ENCODE data around the gene HSD11B1. TPM values are rescaled to one million over a fixed set of nuclear protein-coding genes. Genes with fewer than 3 reads are reported as not detected.

Gene HSD11B1
- total and polyA plus RNA-seq, 5 donors from 2014 or later = 0.38 to 0.74 (median 0.63) TPM

DNA sequence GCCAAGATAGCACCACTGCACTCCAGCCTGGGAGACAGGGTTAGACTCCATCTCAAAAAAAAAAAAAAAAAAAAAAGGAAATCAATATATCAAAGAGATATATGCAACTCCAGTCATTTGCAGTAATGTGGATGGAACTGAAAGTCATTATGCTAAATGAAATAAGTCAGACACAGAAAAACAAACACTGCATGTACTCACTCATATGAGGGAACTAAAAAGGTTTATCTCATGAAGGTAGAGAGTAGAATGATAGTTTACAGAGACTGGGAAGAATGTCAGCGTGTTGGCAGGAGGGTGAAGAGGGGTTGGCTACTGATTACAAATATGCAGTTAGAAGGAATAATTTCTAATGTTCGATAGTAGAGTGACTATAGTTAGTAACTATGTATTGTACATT is 13.2 kb downstream of the HSD11B1 start:
- ATAC-seq (ENCODE audit: low read depth in 2 of 2) (no peak), DNase-seq (no peak)
- Histone ChIP-seq H3K9me3 (ENCODE audit: control insufficient read depth in 2 of 2, low read length in 2 of 2) (no peaks in the 10 kb centered on the region), H3K27me3 (ENCODE audit: control insufficient read depth, insufficient read depth, low read length) (no peaks in the 10 kb centered on the region), H3K4me3 (ENCODE audit: low read depth, low read length) (no peak overlapping the region), H3K36me3 (ENCODE audit: control insufficient read depth, insufficient read depth, low read length) (no peaks in the 10 kb centered on the region), H3K4me1 (ENCODE audit: control insufficient read depth, insufficient read depth, low read length, poor library complexity, severe bottlenecking) (no peaks in the 10 kb centered on the region), H3K27ac (ENCODE audit: insufficient read depth, low read length, poor library complexity, severe bottlenecking) (no peak overlapping the region)
- H3K27me3 Mint-ChIP-seq = no peaks in the 10 kb centered on the region
- peaks cover 7 to 19% (median 10%) of the 10 kb centered on the region in 4 donors for H3K4me1 Mint-ChIP-seq
- peaks cover 0 to 4% (median 0%) of the 10 kb centered on the region in 7 donors for H3K9me3 Mint-ChIP-seq
- no peak overlapping the region for H3K4me3 Mint-ChIP-seq
- H3K27ac Mint-ChIP-seq = no peak overlapping the region
- no peaks in the 10 kb centered on the region for H3K36me3 Mint-ChIP-seq

DNA sequence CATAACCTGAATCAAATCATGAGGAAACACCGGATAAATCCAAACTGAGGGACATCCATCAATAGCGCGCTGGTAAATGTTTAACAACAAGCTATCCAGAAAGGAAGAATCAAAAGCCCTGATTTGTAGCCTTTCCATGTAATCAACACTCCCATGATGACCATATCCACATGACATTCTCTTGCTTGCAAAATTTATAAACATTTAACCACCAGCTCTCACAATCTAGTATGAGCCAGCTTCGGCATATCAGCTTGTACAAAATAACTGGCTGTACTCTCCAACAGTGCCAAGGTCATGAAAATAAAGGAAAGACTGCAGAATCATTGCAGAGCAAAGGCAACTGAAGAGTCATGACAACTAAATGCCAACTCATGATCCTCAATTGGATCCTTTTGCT is 15.7 kb downstream of the HSD11B1 start:
- Histone ChIP-seq H3K27me3 (ENCODE audit: control insufficient read depth, insufficient read depth, low read length) (no peaks in the 10 kb centered on the region), H3K9me3 (ENCODE audit: control insufficient read depth in 2 of 2, low read length in 2 of 2) (no peaks in the 10 kb centered on the region), H3K4me3 (ENCODE audit: low read depth, low read length) (no peak overlapping the region), H3K27ac (ENCODE audit: insufficient read depth, low read length, poor library complexity, severe bottlenecking) (no peak overlapping the region), H3K36me3 (ENCODE audit: control insufficient read depth, insufficient read depth, low read length) (no peaks in the 10 kb centered on the region), H3K4me1 (ENCODE audit: control insufficient read depth, insufficient read depth, low read length, poor library complexity, severe bottlenecking) (no peaks in the 10 kb centered on the region)
- H3K4me3 Mint-ChIP-seq = no peak overlapping the region
- no peaks in the 10 kb centered on the region for H3K27me3 Mint-ChIP-seq
- no peak overlapping the region for H3K27ac Mint-ChIP-seq
- peaks cover 8 to 26% (median 11%) of the 10 kb centered on the region in 4 donors for H3K4me1 Mint-ChIP-seq
- no peaks in the 10 kb centered on the region for H3K36me3 Mint-ChIP-seq
- DNase-seq = no peak
- no peak for ATAC-seq (ENCODE audit: low read depth in 2 of 2)
- H3K9me3 Mint-ChIP-seq = peaks cover 0 to 4% (median 0%) of the 10 kb centered on the region in 7 donors

DNA sequence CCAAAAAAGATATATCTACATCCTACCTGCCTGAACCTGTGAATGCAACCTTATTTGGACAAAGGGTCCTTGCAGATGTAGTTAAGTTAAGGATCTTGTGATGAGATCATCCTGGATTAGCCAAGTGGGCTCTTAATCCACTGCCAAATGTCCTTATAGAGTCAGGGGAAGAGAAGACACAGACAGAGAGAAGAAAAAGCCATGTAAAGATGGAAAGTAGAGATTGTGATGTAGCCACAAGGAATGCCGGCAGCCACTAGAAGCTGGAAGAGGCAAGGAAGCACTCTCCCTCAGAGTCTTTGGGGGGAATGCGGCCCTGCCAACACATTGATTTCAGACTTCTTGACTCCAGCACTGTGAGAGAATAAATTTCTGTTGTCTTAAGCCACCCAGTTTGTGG is 16.2 kb downstream of the HSD11B1 start:
- no peaks in the 10 kb centered on the region for H3K9me3 ChIP-seq (ENCODE audit: control insufficient read depth in 2 of 2, low read length in 2 of 2)
- H3K27me3 ChIP-seq (ENCODE audit: control insufficient read depth, insufficient read depth, low read length) = no peaks in the 10 kb centered on the region
- DNase-seq (no peak), ATAC-seq (ENCODE audit: low read depth in 2 of 2) (no peak)
- H3K4me3 ChIP-seq (ENCODE audit: low read depth, low read length) = no peak overlapping the region
- no peak overlapping the region for H3K27ac Mint-ChIP-seq
- no peaks in the 10 kb centered on the region for H3K36me3 ChIP-seq (ENCODE audit: control insufficient read depth, insufficient read depth, low read length)
- H3K27me3 Mint-ChIP-seq = no peaks in the 10 kb centered on the region
- no peak overlapping the region for H3K27ac ChIP-seq (ENCODE audit: insufficient read depth, low read length, poor library complexity, severe bottlenecking)
- no peak overlapping the region for H3K4me3 Mint-ChIP-seq
- H3K36me3 Mint-ChIP-seq = no peaks in the 10 kb centered on the region
- peaks cover 6 to 23% (median 8%) of the 10 kb centered on the region in 4 donors for H3K4me1 Mint-ChIP-seq
- peaks cover 0 to 4% (median 0%) of the 10 kb centered on the region in 7 donors for H3K9me3 Mint-ChIP-seq
- H3K4me1 ChIP-seq (ENCODE audit: control insufficient read depth, insufficient read depth, low read length, poor library complexity, severe bottlenecking) = no peaks in the 10 kb centered on the region

DNA sequence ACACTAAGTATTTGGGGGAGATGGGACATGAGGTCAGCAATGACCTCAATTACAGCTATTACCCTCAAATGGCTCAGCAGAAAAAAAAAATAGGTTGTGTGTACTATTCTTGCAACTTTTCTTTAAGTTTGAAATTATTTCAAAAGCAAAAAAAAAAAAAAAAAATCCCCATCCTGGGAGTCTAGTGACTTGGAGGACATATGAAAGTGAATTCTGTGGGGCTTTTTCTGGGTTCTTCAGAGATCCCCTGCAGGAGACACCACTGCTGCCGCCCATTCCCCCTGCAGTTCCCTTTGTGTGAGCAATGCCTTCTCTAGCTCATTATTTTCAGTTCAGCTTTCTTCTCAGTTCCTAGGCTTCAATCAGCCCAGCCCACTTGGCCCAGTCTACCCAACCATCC is 16.7 kb downstream of the HSD11B1 start:
- H3K9me3 ChIP-seq (ENCODE audit: control insufficient read depth in 2 of 2, low read length in 2 of 2) = no peaks in the 10 kb centered on the region
- ATAC-seq (ENCODE audit: low read depth in 2 of 2) = no peak

DNA sequence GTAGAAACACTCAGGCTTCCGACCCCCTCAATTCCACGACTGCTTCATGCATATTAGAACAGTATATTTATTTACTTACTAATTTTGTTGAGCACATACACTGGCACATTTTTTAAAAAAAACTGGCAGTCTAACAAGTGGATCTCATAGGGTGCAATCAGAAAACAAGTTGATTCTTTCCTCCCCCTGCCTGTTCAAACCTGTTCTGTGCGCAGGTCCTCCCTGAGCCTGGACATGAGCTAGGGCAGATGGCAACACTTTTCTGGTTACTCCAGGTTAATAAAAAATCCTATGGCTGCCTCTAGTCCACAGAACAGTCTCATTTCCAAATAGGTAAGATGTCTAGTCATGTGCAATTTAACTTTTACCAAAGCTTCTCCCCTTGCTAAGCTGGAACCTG is 18.6 kb downstream of the HSD11B1 start:
- DNase-seq = no peak
- H3K4me3 Mint-ChIP-seq = no peak overlapping the region
- peaks cover 0 to 4% (median 0%) of the 10 kb centered on the region in 7 donors for H3K9me3 Mint-ChIP-seq
- H3K36me3 Mint-ChIP-seq = peaks cover 3% of the 10 kb centered on the region
- Histone ChIP-seq H3K27me3 (ENCODE audit: control insufficient read depth, insufficient read depth, low read length) (no peaks in the 10 kb centered on the region), H3K4me1 (ENCODE audit: control insufficient read depth, insufficient read depth, low read length, poor library complexity, severe bottlenecking) (no peaks in the 10 kb centered on the region), H3K36me3 (ENCODE audit: control insufficient read depth, insufficient read depth, low read length) (no peaks in the 10 kb centered on the region), H3K27ac (ENCODE audit: insufficient read depth, low read length, poor library complexity, severe bottlenecking) (no peak overlapping the region), H3K4me3 (ENCODE audit: low read depth, low read length) (no peak overlapping the region), H3K9me3 (ENCODE audit: control insufficient read depth in 2 of 2, low read length in 2 of 2) (no peaks in the 10 kb centered on the region)
- H3K27ac Mint-ChIP-seq = peak overlapping the region in 1 of 3 donors; percentile 84
- no peak for ATAC-seq (ENCODE audit: low read depth in 2 of 2)
- no peaks in the 10 kb centered on the region for H3K27me3 Mint-ChIP-seq
- H3K4me1 Mint-ChIP-seq = peaks cover 4 to 20% (median 5%) of the 10 kb centered on the region in 4 donors

More for the DNA sequence above, 16.7 kb downstream of the HSD11B1 start:
- no peak overlapping the region for H3K27ac Mint-ChIP-seq
- Histone ChIP-seq H3K27ac (ENCODE audit: insufficient read depth, low read length, poor library complexity, severe bottlenecking) (no peak overlapping the region), H3K36me3 (ENCODE audit: control insufficient read depth, insufficient read depth, low read length) (no peaks in the 10 kb centered on the region), H3K4me3 (ENCODE audit: low read depth, low read length) (no peak overlapping the region), H3K4me1 (ENCODE audit: control insufficient read depth, insufficient read depth, low read length, poor library complexity, severe bottlenecking) (no peaks in the 10 kb centered on the region), H3K27me3 (ENCODE audit: control insufficient read depth, insufficient read depth, low read length) (no peaks in the 10 kb centered on the region)
- peaks cover 0 to 4% (median 0%) of the 10 kb centered on the region in 7 donors for H3K9me3 Mint-ChIP-seq
- peaks cover 1 to 18% (median 3%) of the 10 kb centered on the region in 4 donors for H3K4me1 Mint-ChIP-seq
- no peak overlapping the region for H3K4me3 Mint-ChIP-seq
- no peak for DNase-seq
- H3K27me3 Mint-ChIP-seq = no peaks in the 10 kb centered on the region
- no peaks in the 10 kb centered on the region for H3K36me3 Mint-ChIP-seq

DNA sequence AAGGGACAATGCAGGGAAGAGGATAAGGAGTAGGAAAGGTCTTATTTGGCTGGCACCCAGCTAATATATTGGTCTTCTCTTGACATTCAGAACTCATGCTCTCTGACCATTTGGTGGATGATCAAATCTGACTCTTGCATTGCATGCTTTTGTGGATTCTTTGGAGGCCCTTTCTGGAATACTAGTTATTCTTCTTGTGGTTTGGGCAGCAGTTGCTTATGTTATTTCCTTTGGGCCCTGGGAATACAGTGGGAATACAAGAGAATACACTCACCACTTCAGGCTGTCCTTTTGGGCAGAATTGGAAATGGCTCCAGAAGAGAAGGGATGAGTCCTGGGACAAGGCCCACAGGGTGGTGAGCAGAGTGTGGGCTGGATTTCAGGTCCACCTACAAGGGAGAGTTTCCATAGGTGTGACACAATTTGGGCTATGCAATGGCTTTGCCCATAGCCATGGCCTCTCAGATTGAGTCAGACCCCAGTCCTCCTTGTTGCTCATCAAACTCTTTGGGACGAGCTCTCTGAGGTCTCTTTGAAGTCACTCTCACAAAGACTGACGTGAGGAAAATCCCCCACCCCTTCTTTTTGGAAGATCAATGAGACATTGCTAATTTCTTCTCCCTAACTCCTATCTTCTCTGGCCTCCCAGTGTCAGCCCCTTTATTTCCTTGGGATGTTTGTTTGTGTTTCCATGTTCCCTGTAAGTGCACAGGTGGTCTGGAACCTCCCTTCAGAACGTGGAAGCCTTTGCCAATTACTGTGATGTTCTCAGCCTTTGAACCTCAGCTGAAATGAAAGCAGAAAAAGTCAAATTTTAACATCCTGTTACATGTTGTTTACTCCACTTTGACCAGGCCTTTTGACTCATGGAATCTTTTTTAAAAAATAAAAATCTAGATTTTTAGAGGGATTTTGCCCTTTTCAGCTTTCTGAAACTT is 19.4 kb downstream of the HSD11B1 start:
- Mint-ChIP-seq H3K4me1 (peaks cover 4 to 20% (median 5%) of the 10 kb centered on the region in 4 donors), H3K36me3 (peaks cover 3% of the 10 kb centered on the region), H3K4me3 (peak overlapping the region in 2 of 4 donors; percentile 40 to 55), H3K27ac (peak overlapping the region; percentile 79 to 93 (median 84)), H3K27me3 (no peaks in the 10 kb centered on the region), H3K9me3 (peaks cover 0 to 4% (median 0%) of the 10 kb centered on the region in 7 donors)
- DNase-seq (peak in 1 of 3 donors; percentile 44), ATAC-seq (ENCODE audit: low read depth in 2 of 2) (no peak)
- Histone ChIP-seq H3K4me1 (ENCODE audit: control insufficient read depth, insufficient read depth, low read length, poor library complexity, severe bottlenecking) (no peaks in the 10 kb centered on the region), H3K27me3 (ENCODE audit: control insufficient read depth, insufficient read depth, low read length) (no peaks in the 10 kb centered on the region), H3K27ac (ENCODE audit: insufficient read depth, low read length, poor library complexity, severe bottlenecking) (peak overlapping the region; percentile 2), H3K36me3 (ENCODE audit: control insufficient read depth, insufficient read depth, low read length) (no peaks in the 10 kb centered on the region), H3K4me3 (ENCODE audit: low read depth, low read length) (no peak overlapping the region), H3K9me3 (ENCODE audit: control insufficient read depth in 2 of 2, low read length in 2 of 2) (no peaks in the 10 kb centered on the region)

DNA sequence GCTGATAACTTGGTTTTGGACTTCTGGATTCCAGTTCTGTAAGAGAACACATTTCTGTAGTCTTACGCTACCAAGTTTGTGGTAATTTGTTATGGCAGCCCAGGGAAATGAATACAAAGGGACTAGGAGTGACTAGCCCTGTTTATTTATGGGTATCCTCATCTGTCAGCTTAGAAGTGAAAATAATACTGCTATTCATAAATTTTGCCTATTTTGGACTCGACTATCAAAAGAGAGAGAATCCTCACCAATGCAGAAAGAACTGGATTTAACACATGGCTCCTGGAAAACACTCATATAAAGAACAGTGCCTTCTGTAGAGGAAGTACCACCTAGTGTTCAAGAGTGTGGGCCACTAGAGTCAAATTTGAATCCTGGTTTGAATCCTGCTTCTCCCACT is 22.6 kb downstream of the HSD11B1 start:
- Histone ChIP-seq H3K27me3 (ENCODE audit: control insufficient read depth, insufficient read depth, low read length) (no peaks in the 10 kb centered on the region), H3K9me3 (ENCODE audit: control insufficient read depth in 2 of 2, low read length in 2 of 2) (no peaks in the 10 kb centered on the region), H3K27ac (ENCODE audit: insufficient read depth, low read length, poor library complexity, severe bottlenecking) (no peak overlapping the region), H3K4me3 (ENCODE audit: low read depth, low read length) (no peak overlapping the region), H3K4me1 (ENCODE audit: control insufficient read depth, insufficient read depth, low read length, poor library complexity, severe bottlenecking) (no peaks in the 10 kb centered on the region), H3K36me3 (ENCODE audit: control insufficient read depth, insufficient read depth, low read length) (no peaks in the 10 kb centered on the region)
- no peak for ATAC-seq (ENCODE audit: low read depth in 2 of 2)
- Mint-ChIP-seq H3K4me1 (peaks cover 4 to 20% (median 5%) of the 10 kb centered on the region in 4 donors), H3K27ac (no peak overlapping the region), H3K4me3 (no peak overlapping the region), H3K36me3 (peaks cover 3% of the 10 kb centered on the region), H3K27me3 (no peaks in the 10 kb centered on the region), H3K9me3 (peaks cover 0 to under 1% (median 0%) of the 10 kb centered on the region in 7 donors)
- no peak for DNase-seq

Data from CD4-positive, CD25-positive, alpha-beta regulatory T cell (primary cell).